ENCODE data around the gene CLPSL1. TPM values are rescaled to one million over a fixed set of nuclear protein-coding genes. Genes with fewer than 3 reads are reported as not detected.

Gene CLPSL1
- total RNA-seq, 2 donors from 2014 or later = not detected

GRCh38 chr6:35831257-35832007 is 50.6 kb downstream of the CLPSL1 start:
- Histone ChIP-seq H3K36me3 (peaks cover 2% of the 10 kb centered on the region), H3K27me3 (replicated peaks; ENCODE audit: insufficient read depth) (no peaks in the 10 kb centered on the region), H3K27ac (no peak overlapping the region), H3K4me3 (no peak overlapping the region), H3K4me1 (ENCODE audit: control insufficient read depth in 1 of 2, low read depth in 2 of 2) (no peaks in the 10 kb centered on the region), H3K9me3 (no peaks in the 10 kb centered on the region)
- DNase-seq (ENCODE audit: low spot score) (no peak), ATAC-seq (ENCODE audit: insufficient number of reproducible peaks, low FRiP score, low read depth) (no peak)
- TF ChIP-seq CTCF (IDR thresholded peaks at IDR 0.05) = no peak

GRCh38 chr6:35833536-35833935 is 52.7 kb downstream of the CLPSL1 start:
- H3K27me3 ChIP-seq (replicated peaks; ENCODE audit: insufficient read depth) = no peaks in the 10 kb centered on the region
- DNase-seq (ENCODE audit: low spot score) (no peak), ATAC-seq (ENCODE audit: insufficient number of reproducible peaks, low FRiP score, low read depth) (no peak)
- H3K27ac ChIP-seq = no peak overlapping the region
- TF ChIP-seq CTCF (IDR thresholded peaks at IDR 0.05) = no peak
- peaks cover 5% of the 10 kb centered on the region for H3K36me3 ChIP-seq
- no peak overlapping the region for H3K4me3 ChIP-seq
- H3K9me3 ChIP-seq = no peaks in the 10 kb centered on the region
- H3K4me1 ChIP-seq (ENCODE audit: control insufficient read depth in 1 of 2, low read depth in 2 of 2) = no peaks in the 10 kb centered on the region

Other genes starting within 250 kb of the CLPSL1 start
- 100 to 1,000 TPM; 156 to 271 TPM for gene FKBP5, start 92.1 kb upstream of the CLPSL1 start, total RNA-seq
- gene ARMC12, start 44.0 kb upstream of the CLPSL1 start, total RNA-seq = not detected
- not detected for gene CLPSL2, start 4.4 kb upstream of the CLPSL1 start, total RNA-seq
- gene CLPS, start 16.3 kb downstream of the CLPSL1 start, total RNA-seq = 10 to 100 TPM in 1 of 2 donors, 1 to 10 TPM in 1; 6.4 to 21.3 TPM
- not detected for gene LHFPL5, start 24.3 kb downstream of the CLPSL1 start, total RNA-seq
- gene SRPK1, start 140.1 kb downstream of the CLPSL1 start, total RNA-seq = 10 to 100 TPM; 13.8 to 51.6 TPM
- under 1 TPM in 1 of 2 donors, not detected in 1; 0.28 TPM for gene SLC26A8, start 243.6 kb downstream of the CLPSL1 start, total RNA-seq
- 100 to 1,000 TPM in 1 of 2 donors, 10 to 100 TPM in 1; 61.9 to 106 TPM for gene MAPK14, start 246.8 kb downstream of the CLPSL1 start, total RNA-seq

Data from thoracic aorta (tissue), 2 donors.